Measurements from ENCODE around the gene SPTLC3.

Gene SPTLC3

DNA sequence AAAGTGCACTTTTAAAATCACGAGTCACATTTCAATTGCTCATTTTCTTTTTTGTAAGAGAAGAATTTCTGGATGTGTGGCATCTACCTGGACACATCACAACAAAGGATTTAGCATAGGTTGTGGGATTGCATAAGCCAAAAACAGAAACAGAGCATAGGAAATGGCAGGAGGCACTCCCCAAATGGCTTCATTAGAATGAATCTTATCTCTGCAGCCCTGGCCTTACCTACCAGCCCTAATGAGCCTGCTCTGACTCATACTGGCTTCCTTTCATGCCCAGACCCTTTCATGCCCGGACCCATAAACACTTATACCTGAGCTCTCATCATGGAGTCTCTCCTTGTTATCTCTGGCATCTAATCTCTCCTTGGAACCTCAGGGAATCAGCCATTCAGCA, 23.9 kb upstream of the SPTLC3 start:
- TF ChIP-seq TAF1 (IDR thresholded peaks at IDR 0.05; ENCODE audit: borderline replicate concordance, insufficient read depth, low read length) (no peak), SIN3A (IDR thresholded peaks at IDR 0.05; ENCODE audit: borderline replicate concordance, insufficient read depth, low read length) (no peak), FOXP2 (optimal IDR thresholded peaks at IDR 0.05; ENCODE audit: borderline replicate concordance, extremely low read depth, extremely low read length, insufficient read depth) (no peak), POLR2AphosphoS5 (IDR thresholded peaks at IDR 0.05; ENCODE audit: low read depth, low read length) (no peak)
- TF ChIP-seq, protein P1, sequence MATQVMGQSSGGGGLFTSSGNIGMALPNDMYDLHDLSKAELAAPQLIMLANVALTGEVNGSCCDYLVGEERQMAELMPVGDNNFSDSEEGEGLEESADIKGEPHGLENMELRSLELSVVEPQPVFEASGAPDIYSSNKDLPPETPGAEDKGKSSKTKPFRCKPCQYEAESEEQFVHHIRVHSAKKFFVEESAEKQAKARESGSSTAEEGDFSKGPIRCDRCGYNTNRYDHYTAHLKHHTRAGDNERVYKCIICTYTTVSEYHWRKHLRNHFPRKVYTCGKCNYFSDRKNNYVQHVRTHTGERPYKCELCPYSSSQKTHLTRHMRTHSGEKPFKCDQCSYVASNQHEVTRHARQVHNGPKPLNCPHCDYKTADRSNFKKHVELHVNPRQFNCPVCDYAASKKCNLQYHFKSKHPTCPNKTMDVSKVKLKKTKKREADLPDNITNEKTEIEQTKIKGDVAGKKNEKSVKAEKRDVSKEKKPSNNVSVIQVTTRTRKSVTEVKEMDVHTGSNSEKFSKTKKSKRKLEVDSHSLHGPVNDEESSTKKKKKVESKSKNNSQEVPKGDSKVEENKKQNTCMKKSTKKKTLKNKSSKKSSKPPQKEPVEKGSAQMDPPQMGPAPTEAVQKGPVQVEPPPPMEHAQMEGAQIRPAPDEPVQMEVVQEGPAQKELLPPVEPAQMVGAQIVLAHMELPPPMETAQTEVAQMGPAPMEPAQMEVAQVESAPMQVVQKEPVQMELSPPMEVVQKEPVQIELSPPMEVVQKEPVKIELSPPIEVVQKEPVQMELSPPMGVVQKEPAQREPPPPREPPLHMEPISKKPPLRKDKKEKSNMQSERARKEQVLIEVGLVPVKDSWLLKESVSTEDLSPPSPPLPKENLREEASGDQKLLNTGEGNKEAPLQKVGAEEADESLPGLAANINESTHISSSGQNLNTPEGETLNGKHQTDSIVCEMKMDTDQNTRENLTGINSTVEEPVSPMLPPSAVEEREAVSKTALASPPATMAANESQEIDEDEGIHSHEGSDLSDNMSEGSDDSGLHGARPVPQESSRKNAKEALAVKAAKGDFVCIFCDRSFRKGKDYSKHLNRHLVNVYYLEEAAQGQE (IDR thresholded peaks at IDR 0.05; ENCODE audit: insufficient read depth in 1 of 2, low read depth in 2 of 2, low read length in 2 of 2), result no peak

DNA sequence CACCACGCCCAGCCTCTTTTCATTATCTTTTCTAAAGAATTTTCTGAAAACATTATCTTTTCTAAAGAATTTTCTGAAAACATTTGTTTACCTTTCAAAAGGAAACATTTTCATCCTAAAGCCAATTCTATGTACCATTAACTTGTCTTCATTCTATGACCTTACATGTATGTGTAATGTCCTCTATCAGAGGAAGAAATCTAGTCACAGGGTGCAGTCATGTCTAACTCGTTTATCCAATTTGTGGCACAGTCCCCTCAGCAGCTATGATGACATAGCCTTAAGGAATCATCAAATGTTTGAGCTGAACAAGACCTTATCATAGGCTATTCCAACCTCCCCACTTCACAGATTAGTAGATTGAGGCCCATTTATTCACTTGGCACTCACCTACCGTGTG, 21.5 kb upstream of the SPTLC3 start:
- TF ChIP-seq, protein P1 (IDR thresholded peaks at IDR 0.05; ENCODE audit: insufficient read depth in 1 of 2, low read depth in 2 of 2, low read length in 2 of 2), result no peak
- TF ChIP-seq SIN3A (IDR thresholded peaks at IDR 0.05; ENCODE audit: borderline replicate concordance, insufficient read depth, low read length), result no peak

DNA sequence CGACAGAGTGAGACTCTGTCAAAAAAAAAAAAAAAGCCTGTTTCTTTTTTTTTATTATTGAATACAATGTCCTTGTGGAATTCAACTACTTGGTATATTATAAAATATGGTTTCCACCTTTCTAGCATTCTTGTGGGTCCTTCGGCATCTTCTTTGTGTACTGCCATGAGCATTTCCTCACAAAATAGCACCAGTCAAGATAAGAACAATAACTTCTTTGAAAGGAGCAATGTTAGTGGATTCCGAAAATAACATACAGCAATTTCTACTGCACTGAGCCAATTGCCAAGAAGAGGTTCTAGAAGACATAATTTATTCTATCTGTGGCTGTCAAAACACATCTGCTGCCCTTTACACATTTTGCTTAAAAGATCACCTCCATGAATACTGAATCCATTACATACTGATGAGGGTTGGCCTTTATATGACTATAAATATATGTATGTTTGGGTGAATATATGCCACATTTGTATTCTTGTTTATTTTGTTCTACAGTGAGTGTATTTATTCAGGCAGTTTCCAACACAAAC, 19.1 kb upstream of the SPTLC3 start:
- TF ChIP-seq FOXP2 (optimal IDR thresholded peaks at IDR 0.05; ENCODE audit: borderline replicate concordance, extremely low read depth, extremely low read length, insufficient read depth) (no peak), POLR2AphosphoS5 (IDR thresholded peaks at IDR 0.05; ENCODE audit: low read depth, low read length) (no peak), SIN3A (IDR thresholded peaks at IDR 0.05; ENCODE audit: borderline replicate concordance, insufficient read depth, low read length) (no peak), TAF1 (IDR thresholded peaks at IDR 0.05; ENCODE audit: borderline replicate concordance, insufficient read depth, low read length) (no peak)
- TF ChIP-seq, protein P1 (IDR thresholded peaks at IDR 0.05; ENCODE audit: insufficient read depth in 1 of 2, low read depth in 2 of 2, low read length in 2 of 2), result no peak

DNA sequence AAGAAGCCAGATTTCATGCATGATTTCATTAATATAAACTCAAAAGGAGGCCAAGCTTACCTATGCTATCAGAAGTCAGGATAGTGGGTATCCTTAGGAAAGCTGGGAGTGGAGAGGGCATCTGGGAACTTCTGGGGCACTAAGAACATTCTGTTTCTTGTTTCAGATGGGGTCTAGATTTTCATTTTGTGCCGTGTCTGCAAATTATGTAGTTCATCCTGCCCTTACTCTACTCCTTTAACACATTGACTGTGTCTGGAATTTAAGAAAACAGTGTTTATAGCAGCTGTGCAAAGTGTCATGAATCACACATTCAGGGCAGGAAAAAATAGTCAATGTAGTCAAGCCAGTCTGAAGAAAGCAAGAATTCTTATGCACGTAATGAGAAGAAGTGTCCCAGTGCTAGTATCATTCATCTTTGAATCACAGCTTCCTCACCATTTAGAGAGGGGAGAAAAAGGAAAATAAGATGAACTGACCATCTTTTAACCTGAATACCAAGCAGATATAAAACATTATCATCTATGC, 11.6 kb upstream of the SPTLC3 start:
- TF ChIP-seq SIN3A (IDR thresholded peaks at IDR 0.05; ENCODE audit: borderline replicate concordance, insufficient read depth, low read length) (no peak), FOXP2 (optimal IDR thresholded peaks at IDR 0.05; ENCODE audit: borderline replicate concordance, extremely low read depth, extremely low read length, insufficient read depth) (no peak), TAF1 (IDR thresholded peaks at IDR 0.05; ENCODE audit: borderline replicate concordance, insufficient read depth, low read length) (no peak), POLR2AphosphoS5 (IDR thresholded peaks at IDR 0.05; ENCODE audit: low read depth, low read length) (no peak)
- TF ChIP-seq, protein P1 (IDR thresholded peaks at IDR 0.05; ENCODE audit: insufficient read depth in 1 of 2, low read depth in 2 of 2, low read length in 2 of 2), result no peak

DNA sequence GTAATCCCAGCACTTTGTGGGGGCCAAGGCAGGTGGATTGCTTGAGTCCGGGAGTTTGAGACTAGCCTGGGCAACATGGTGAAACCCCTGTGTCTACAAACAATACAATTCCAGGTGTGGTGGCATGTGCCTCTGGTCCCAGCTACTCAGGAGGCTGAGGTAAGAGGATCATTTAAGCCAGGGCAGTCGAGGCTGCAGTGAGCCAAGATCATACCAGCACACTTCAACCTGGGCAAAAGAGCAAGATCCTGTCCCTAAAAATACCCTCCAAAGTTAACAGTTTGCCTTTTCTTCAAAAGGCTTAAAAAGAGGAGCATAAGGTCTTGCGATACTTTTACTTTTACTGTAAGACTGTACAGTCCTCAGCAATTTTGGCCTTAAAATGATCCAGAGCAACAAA, 10.7 kb upstream of the SPTLC3 start:
- TF ChIP-seq SIN3A (IDR thresholded peaks at IDR 0.05; ENCODE audit: borderline replicate concordance, insufficient read depth, low read length), result no peak
- TF ChIP-seq FOXP2 (optimal IDR thresholded peaks at IDR 0.05; ENCODE audit: borderline replicate concordance, extremely low read depth, extremely low read length, insufficient read depth), result no peak
- TF ChIP-seq POLR2AphosphoS5 (IDR thresholded peaks at IDR 0.05; ENCODE audit: low read depth, low read length), result no peak
- no peak for TF ChIP-seq TAF1 (IDR thresholded peaks at IDR 0.05; ENCODE audit: borderline replicate concordance, insufficient read depth, low read length)
- TF ChIP-seq, protein P1 (IDR thresholded peaks at IDR 0.05; ENCODE audit: insufficient read depth in 1 of 2, low read depth in 2 of 2, low read length in 2 of 2), result no peak

Measured in PFSK-1 (cell line).